Measurements from ENCODE around the gene RPUSD1. TPM values are rescaled to one million over a fixed set of nuclear protein-coding genes. Genes with fewer than 3 reads are reported as not detected.
A peak's percentile ranks its signal among the peaks of the same experiment; 100 is the strongest.
"Not testable (repeated sequence)": the region's sequence is repeated elsewhere in the genome, so short reads cannot be mapped to it uniquely, and the experiment has no call there.

Gene RPUSD1
- total RNA-seq = 10 to 100 TPM in 3 of 4 donors, 1 to 10 TPM in 1; 5.9 to 80.0 (median 16.7) TPM

- TF ChIP-seq POLR2A (IDR thresholded peaks at IDR 0.05) (peak in 1 of 2 donors; percentile 13), CTCF (IDR thresholded peaks at IDR 0.05) (no peak)
- Histone ChIP-seq H3K27me3 (no peaks in the 10 kb centered on the region), H3K27ac (peak within 1 kb of the TSS; percentile 56 to 74), H3K4me1 (peaks cover 0 to 14% of the 10 kb centered on the region in 2 donors), H3K36me3 (no peaks in the 10 kb centered on the region), H3K4me3 (peak within 1 kb of the TSS; percentile 69 to 70), H3K9me3 (no peaks in the 10 kb centered on the region)
- intact Hi-C loops (cut with DNase I; ENCODE audit: low total_unique reads) = no loop called here
- no peak for DNase-seq
These were observed at the start of gene RPUSD1 for GRCh38 chr16:787978-788398. Gene RPUSD1 (minus strand): TSS chr16:788381. CDS start chr16:787737, 644 bp downstream.

GRCh38 chr16:836822-837221 is 48.6 kb upstream of the RPUSD1 start:
- H3K4me3 ChIP-seq; H3K36me3 ChIP-seq; H3K27me3 ChIP-seq; DNase-seq; H3K27ac ChIP-seq; H3K9me3 ChIP-seq; intact Hi-C loops (cut with DNase I; ENCODE audit: low total_unique reads); H3K4me1 ChIP-seq: not testable (repeated sequence)

GRCh38 chr16:836221-836620 is 48.0 kb upstream of the RPUSD1 start:
- H3K27ac ChIP-seq = no peak overlapping the region
- DNase-seq = no peak
- H3K4me3 ChIP-seq = no peak overlapping the region
- peaks cover 0 to 3% of the 10 kb centered on the region in 2 donors for H3K27me3 ChIP-seq
- no peaks in the 10 kb centered on the region for H3K36me3 ChIP-seq
- intact Hi-C loops (cut with DNase I; ENCODE audit: low total_unique reads) = no loop called here
- peaks cover 0 to 3% of the 10 kb centered on the region in 2 donors for H3K9me3 ChIP-seq
- TF ChIP-seq CTCF (IDR thresholded peaks at IDR 0.05) = no peak
- TF ChIP-seq POLR2A (IDR thresholded peaks at IDR 0.05) = no peak
- no peaks in the 10 kb centered on the region for H3K4me1 ChIP-seq

- TF ChIP-seq CTCF (IDR thresholded peaks at IDR 0.05) (no peak), POLR2A (IDR thresholded peaks at IDR 0.05) (no peak)
- intact Hi-C loops (cut with DNase I; ENCODE audit: low total_unique reads) = no loop called here
- no peaks in the 10 kb centered on the region for H3K4me1 ChIP-seq
- no peak overlapping the region for H3K4me3 ChIP-seq
- H3K27me3 ChIP-seq = peaks cover 0 to 3% of the 10 kb centered on the region in 2 donors
- H3K9me3 ChIP-seq = peaks cover 0 to 3% of the 10 kb centered on the region in 2 donors
- no peaks in the 10 kb centered on the region for H3K36me3 ChIP-seq
- no peak overlapping the region for H3K27ac ChIP-seq
- no peak for DNase-seq
These were observed 47.2 kb upstream of the RPUSD1 start for GRCh38 chr16:835373-835772.

- no peaks in the 10 kb centered on the region for H3K36me3 ChIP-seq
- no peak overlapping the region for H3K4me3 ChIP-seq
- DNase-seq = no peak
- peaks cover 0 to 3% of the 10 kb centered on the region in 2 donors for H3K9me3 ChIP-seq
- no peak for TF ChIP-seq CTCF (IDR thresholded peaks at IDR 0.05)
- TF ChIP-seq POLR2A (IDR thresholded peaks at IDR 0.05) = no peak
- intact Hi-C loops (cut with DNase I; ENCODE audit: low total_unique reads) = no loop called here
- no peaks in the 10 kb centered on the region for H3K4me1 ChIP-seq
- H3K27ac ChIP-seq = no peak overlapping the region
- peaks cover 0 to 3% of the 10 kb centered on the region in 2 donors for H3K27me3 ChIP-seq
These were observed 45.2 kb upstream of the RPUSD1 start for GRCh38 chr16:833411-833810.

Measured in uterus (tissue), 4 donors.